Kidney tubule cell (primary cell): ENCODE data around the gene UAP1L1.
"Not testable (repeated sequence)": the region's sequence is repeated elsewhere in the genome, so short reads cannot be mapped to it uniquely, and the experiment has no call there.

Experiments
- DNase-seq: peaks from one replicate; pipeline ENCODE4 v3.0.0-alpha.2; 2018; ENCODE audit warnings: low spot score

UAP1L1 gene

GRCh38 chr9:137056739-137057415 is 20.4 kb upstream of the UAP1L1 start:
- DNase-seq = no peak

DNA sequence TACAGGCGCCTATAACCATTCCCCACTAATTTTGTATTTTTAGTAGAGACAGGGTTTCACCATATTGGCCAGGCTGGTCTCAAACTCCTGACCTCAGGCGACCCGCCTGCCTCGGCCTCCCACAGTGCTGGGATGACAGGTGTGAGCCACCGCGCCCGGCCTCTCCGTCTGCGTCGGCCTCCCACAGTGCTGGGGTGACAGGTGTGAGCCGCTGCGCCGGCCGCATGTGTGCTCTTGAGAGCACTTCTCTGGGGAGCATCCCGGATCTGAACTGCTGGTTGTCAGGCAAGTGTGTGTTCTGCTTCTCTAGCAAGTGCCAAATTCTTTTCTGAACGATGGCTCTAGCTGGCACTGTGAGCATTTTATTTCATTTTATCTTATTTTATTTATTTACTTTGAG is 19.8 kb upstream of the UAP1L1 start:
- no peak for DNase-seq

- no peak for DNase-seq
Observed at GRCh38 chr9:137058521-137059234, 18.6 kb upstream of the UAP1L1 start.

DNA sequence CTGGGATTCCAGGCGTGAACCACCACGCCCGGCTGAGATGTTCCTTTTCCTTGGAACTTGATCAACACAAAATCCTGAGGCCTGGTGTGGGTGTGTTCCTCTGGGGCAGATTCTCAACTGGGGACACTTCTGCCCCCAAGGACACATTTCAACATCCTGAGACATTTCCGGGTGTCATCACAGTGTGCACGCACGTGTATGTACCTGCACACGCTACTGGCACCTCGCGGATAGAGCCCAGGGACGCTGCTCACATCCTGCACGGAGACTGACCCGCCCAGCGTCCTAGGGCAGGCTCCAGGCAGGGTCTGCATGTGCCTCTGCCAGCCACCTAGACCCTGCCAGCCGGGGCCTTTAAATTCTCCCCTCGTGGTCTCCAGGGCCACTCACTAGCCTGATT is 14.9 kb upstream of the UAP1L1 start:
- no peak for DNase-seq

DNA sequence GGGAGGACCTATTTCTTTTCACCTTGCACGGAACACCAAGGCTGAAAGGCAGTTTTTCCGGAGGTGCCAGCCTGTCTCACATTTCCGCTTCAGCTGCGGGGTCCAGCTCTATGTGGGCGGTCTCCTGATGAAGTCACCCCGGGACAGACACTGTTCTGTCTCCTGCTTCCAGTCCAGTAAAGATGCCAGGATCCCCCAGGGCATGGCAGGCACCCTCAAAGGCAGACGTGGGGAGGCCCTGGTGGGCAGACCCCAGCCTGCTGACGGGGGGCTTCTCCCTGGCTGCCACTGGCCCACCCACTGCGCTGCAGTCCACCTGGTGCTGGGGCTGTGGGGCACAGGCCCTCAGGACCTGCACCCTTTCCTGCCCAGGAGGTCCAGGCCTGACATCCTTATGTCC is 14.5 kb upstream of the UAP1L1 start:
- not testable (repeated sequence) for DNase-seq

- no peak for DNase-seq
Observed at GRCh38 chr9:137063311-137064026, 13.8 kb upstream of the UAP1L1 start.

DNA sequence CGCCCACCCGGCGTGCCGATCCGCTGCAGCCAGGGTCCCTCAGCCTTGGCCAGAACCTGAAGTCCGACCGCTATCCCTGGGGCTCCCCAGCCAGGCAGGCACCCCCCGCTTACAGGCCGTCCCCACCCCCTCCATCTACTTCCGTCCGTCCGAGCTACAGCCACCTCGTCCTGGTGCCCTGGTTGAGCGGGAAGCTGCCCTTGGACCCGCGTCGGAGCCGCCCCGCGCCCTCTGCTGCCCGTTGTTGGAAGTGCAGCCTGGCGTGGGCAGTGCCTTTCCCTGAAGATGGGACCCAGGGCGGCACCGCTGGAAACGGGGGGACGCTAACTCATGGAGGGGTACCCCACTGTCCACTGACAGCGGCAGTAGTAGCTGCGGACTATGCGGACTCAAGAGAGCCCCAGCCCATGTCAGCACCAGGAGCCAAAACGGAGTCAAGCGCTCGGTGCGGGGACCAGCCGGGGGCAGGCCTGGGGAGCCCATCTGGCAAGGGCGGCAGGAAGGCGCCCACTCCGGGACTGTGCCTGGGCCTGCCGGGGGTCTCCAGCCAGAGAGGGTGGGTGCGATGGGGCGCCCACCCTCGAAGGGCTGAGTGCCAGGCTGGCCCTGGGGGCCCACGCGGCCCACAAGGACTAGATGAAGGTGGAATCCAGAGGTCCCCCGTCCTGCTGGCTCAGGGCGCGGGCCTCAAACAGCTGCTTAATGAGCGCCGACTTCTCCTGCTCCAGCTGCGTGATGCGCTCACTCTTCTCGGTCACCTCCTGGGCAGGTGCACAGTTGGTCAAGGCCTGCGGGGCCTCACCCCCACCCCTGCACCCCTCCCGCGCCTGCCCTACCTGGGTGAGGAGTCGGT is 13.1 kb upstream of the UAP1L1 start:
- DNase-seq = peak; percentile 66

GRCh38 chr9:137064880-137065164 is 12.5 kb upstream of the UAP1L1 start:
- no peak for DNase-seq

DNA sequence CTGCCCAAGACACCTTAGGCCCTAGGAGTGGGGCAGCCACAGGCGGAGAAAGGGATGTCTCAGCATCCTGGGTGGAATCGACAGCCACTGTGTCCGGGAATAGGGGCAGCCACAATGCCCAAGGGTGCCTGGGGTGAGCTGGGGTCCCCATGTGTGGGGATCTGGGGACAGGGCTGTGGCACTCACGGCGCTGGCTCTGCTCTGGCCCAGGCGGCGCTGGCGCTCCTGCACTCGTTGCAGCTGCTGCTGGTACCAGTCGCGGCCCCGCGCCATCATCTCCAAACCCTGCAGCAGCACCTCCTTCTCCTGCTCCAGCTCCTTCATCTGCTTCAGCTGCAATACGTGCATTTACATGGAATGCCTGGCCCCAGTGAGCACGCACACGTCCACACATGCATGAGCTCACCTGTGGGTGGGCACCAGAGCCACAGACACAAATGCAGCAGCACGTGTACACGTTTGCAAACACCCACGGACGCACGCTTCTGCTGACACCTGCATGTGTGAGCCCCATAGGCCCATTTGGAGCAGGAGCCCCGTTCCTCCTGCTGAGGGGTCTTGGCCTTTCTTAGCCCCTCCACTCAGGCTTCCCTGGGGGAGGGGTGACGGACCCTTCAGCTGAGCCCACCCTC is 11.9 kb upstream of the UAP1L1 start:
- DNase-seq = no peak

DNA sequence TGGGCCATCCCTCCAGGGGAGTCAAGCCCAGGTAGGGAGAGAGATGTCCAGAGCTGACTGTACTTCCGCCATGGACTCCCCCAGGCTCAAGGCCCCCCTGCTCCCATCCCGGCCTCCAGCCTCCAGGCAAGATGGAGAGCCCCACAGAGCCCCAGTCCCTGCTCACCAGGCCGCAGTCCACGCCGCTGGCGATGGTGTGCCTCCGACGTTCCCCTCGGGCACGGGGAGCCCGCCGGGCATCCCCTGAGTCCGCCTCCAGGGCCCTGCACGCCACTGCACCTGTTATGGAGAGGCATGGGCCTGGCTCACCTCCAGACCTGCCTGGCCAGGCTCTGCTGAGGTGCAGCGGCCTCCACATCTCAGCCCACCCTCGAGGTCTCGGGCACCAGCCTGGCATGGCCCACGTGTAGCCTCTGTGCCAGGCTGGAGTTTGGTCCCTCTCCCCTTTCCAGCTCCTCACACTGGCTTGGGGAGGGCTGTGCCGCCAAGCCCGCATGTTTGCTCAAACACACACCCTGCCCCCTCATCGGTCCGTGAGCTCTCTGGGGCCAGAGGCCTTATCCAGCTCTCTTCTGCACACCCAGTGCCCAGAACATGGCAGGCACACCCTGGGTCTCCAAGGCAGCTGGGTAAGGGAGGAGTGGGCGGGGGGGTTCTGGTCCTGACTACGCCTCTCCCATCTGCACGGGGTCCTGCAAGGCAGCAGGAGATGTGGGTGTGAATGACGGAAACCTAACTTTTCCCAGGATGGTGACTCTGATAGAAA is 11.0 kb upstream of the UAP1L1 start:
- DNase-seq = no peak

DNA sequence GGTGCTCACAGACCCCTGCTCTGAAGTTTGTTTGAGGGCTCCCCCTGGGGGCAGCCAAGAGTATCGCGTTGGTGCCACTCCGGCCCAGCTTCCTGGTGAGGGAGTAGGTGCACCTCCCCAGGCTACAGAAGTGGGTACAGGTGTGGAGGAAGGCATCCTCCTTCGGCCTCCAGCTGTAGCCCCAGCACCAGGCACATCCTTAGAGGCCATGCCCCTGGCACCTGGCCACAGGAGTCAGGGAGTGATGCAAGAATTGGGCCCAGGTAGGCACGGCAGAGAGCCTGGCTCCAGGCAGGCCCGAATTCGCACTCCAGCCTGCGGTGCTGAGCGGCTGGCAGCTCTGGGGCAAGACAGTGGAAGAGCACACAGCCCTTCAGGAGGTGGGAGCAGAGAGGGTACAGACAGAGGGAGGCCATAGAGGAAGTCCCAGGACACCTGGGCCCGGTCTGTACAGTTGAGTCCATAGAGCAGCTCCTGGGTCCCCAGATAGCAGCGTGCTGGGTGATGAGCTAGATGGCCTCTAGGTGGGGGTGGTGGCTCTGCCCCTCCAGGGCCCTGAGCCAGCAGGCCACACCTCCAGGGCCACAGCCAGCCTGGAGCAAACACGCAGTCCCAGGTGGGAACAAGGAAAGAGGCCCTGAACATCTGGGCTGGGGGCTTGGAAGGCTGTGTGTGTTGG is 9.3 kb upstream of the UAP1L1 start:
- DNase-seq = peak; percentile 86

- DNase-seq = no peak
Observed at GRCh38 chr9:137068539-137069507, 8.5 kb upstream of the UAP1L1 start.

DNA sequence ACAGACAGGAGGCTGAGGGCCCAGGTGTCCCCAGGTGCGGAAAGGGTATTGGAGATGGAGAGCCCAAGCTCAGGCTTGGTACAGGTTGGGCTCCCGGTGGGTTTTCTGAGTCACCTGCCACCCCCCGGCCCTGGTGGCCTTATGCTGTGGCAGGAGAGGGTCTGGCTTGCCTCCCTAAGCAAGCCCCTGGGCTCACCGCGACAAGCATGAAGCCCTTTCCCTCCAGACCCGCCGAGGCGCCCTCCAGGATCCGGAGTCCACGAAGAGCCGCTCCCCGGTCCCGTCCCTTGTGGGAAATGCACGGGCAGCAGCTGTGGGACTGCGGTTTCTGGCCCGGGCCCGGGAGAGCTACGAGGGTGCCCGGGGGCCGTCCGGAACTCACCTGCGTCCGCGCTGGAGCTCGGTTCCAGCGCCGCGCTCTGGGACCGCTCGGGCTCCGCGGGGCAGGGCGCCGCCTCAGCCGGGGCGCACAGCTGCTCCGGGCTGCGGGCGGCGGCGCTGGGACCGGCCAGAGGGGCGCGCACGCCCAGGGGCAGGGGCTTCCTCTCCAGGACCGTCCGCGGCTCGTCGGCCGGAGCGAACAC is 7.7 kb upstream of the UAP1L1 start:
- DNase-seq = no peak

- DNase-seq = peak; percentile 93
Observed at GRCh38 chr9:137070201-137070905, 7.0 kb upstream of the UAP1L1 start, which contains the start of gene SAPCD2. Gene SAPCD2 (minus strand): TSS chr9:137070557. CDS start chr9:137070460, 97 bp downstream.

- DNase-seq = no peak
Observed at GRCh38 chr9:137070906-137071275, 6.4 kb upstream of the UAP1L1 start.

DNA sequence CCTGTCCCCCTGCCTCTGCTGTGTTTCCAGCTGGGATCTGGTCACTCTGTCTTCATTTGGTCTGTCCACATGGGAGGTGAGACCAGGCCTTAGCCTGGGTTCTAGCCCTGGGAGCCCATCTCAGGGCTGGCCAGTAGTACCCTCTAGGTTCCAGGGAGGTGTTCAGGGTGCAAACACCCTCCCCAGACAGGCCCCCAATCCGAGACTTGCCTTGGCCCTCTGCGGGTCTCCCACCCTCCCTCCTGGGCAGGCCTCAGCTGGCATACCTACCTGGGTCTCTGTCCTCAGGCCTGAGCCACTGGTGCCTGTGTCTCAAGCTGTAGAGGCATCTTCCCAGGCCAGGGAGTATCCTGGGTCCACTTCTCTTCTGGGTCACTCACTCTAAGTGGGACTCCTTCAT is 6.0 kb upstream of the UAP1L1 start:
- DNase-seq = no peak

DNA sequence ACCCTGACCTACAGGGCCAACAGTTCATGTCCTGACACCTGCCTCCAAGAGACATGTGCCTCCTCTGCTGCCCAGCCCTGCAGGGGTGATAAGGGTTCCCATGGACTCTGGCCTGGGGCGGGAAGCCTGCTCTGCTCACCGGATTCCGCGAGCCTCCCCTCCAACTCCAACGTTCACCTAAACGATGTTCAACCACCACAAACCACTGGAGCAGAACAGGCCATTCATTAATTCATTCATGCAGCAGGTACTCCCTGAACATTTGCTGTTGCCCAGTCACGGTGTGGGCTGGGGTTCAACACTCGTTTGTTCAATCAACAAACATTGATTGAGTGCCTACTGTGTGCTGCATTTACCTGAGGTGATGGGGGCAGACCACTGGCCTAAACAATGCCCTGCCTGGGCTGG is 3.3 kb upstream of the UAP1L1 start:
- no peak for DNase-seq

DNA sequence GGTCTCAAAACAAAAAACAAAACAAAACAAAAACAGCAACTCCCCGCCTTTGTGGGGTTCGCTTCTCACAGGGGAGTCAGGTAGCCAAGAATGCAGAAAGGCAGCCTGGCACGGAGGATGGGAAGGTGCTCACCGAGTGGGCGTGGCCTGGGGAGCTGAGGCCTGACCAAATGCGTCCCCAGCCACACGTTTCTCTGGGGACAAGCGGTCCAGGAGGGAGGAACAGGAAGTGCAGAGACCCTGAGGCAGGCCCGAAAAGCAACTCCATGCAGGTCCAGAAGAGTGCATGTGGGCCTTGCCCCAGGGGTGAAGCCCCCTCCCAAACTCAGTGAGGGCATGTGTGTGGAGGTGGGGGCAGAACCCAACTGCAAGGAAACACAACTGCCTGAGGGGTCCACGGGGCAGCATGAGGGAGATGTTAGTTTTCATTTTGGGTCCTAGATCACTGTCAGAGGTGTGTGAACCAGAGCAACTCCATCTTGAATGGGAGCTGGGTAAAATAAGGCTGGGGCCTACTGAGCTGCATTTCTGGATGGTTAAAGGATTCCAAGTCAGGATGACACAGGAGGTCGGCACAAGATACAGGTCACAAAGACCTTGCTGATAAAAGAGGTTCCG is 2.6 kb upstream of the UAP1L1 start:
- no peak for DNase-seq
